Ovary (tissue), 10 donors: Measurements from ENCODE around the gene FAM114A2. TPM values are rescaled to one million over a fixed set of nuclear protein-coding genes. Genes with fewer than 3 reads are reported as not detected.

ENCODE experiments used
- DNase-seq, 5 donors: peaks; one replicate each; pipeline ENCODE4 v3.0.0-alpha.2; 2019 to 2020
- H3K27ac ChIP-seq, 2 donors: fragments of 200-600 bp; one replicate each; pipeline versions ENCODE4 v1.5.1 to v1.8.0; 2019 to 2022
- H3K27me3 ChIP-seq: fragments of 200-600 bp; one replicate; pipeline ENCODE4 v1.8.0; 2022
- H3K36me3 ChIP-seq: fragments of 200-600 bp; sonication (generic); one replicate; pipeline ENCODE4 v1.5.1; 2019
- H3K4me1 ChIP-seq: one replicate; pipeline ENCODE4 v1.8.1; 2013; ENCODE audit warnings: mild to moderate bottlenecking, moderate library complexity; ENCODE audit not compliant: insufficient read depth
- H3K4me3 ChIP-seq: fragments of 200-600 bp; sonication (generic); one replicate; pipeline ENCODE4 v1.5.1; 2017
- H3K9me3 ChIP-seq, 2 donors: fragments of 200-600 bp in 1 of 2; sonication (generic) in 1 of 2; one replicate each; pipeline versions ENCODE4 v1.5.1 to v1.8.1; 2013 to 2019; ENCODE audit warnings: mild to moderate bottlenecking in 1 of 2, moderate library complexity in 1 of 2
- EP300 ChIP-seq: sonication (generic); formaldehyde crosslinking; IDR thresholded peaks from one replicate; pipeline ENCODE4 v1.6.1; 2017; ENCODE audit warnings: antibody characterized with exemption
- POLR2A ChIP-seq: fragments of 450-650 bp; IDR thresholded peaks from one replicate; pipeline ENCODE4 v1.6.1; 2017; ENCODE audit warnings: antibody characterized with exemption, mild to moderate bottlenecking, moderate library complexity
- WGBS, 3 donors: extraction: QIAGEN DNeasy Blood & Tissue Kit in 1 of 3; methylation state at CpG; one replicate each; pipeline versions ENCODE4 v1.1.5 to v1.1.7; 2013 to 2017; 5-methylcytosine and 5-hydroxymethylcytosine counted together
- intact Hi-C, 4 donors: fragments of 100-400 bp; cut with DNase I; formaldehyde crosslinking; loops; one replicate each; pipeline versions ENCODE4 v1.11.0 to v1.15.1; 2022 to 2023
- long read RNA-seq, 3 donors: library from polyadenylated mRNA in 2 of 3; unstranded in 2 of 3; transcript quantifications; one replicate each; pipeline ENCODE4 v2.0.0 and lab custom pipeline, GENCODE V29; 2021 to 2026
- polyA plus RNA-seq, 2 donors: library from polyadenylated mRNA; stranded (reverse); fragments of 200-250 nt in 1 of 2; fragments of 350-450 nt in 1 of 2; fragmentation: Illumina TruSeq in 1 of 2; extraction: RNeasy Lipid Tissue Mini Kit (QIAGEN cat#74804) in 1 of 2; gene quantifications; one replicate each; pipeline ENCODE4 v1.2.3, GENCODE V29; 2013 to 2014
- total RNA-seq, 7 donors: library from RNA; depleted of rRNA in 2 of 7; stranded (reverse); fragments of >200 nt in 2 of 7; fragmentation: NEBNext Ultra II Directional in 3 of 7; extraction: Animal tissue kit (Norgen Biotek cat#: 25700) in 3 of 7; gene quantifications; one replicate each; pipeline versions ENCODE4 v1.1.0 to v1.2.4, GENCODE V29; 2016 to 2023
- TF ChIP-seq, protein P1 (sequence below), 3 donors: fragments of 450-650 bp in 2 of 3; fragments of 200-600 bp in 1 of 3; IDR thresholded peaks; one replicate each; pipeline versions ENCODE4 v1.5.1 to v1.8.0; 2016 to 2022; ENCODE audit warnings: antibody characterized with exemption in 3 of 3, mild to moderate bottlenecking in 1 of 3
- donor health status: DM: no; HTN: no; CAD: no; lungs with moderate emphysema.
- donor health status: DM: no; HTN: no; CAD: no.
- donor health status: Bipolar disorder and iron deficiency.
- donor health status: DM: yes; HTN: yes; CAD: no.
- donor health status: DM: no; HTN: no; CAD: no.
- donor health status: DM: yes; HTN: yes; CAD: no.

Gene FAM114A2
- total RNA-seq (10 to 100 TPM; 11.0 to 63.3 (median 41.5) TPM), polyA plus RNA-seq (10 to 100 TPM in 1 of 2 donors, 1 to 10 TPM in 1; 9.6 to 15.9 TPM)
- long read RNA-seq, donor 1, full-length matches to known transcripts: 25 of 36 reads
- long read RNA-seq, donor 1, partial matches to known transcripts: 6 of 36 reads
- long read RNA-seq, donor 1, other reads (novel, unspliced or antisense): 5 of 36 reads
- long read RNA-seq, donor 2, full-length matches to known transcripts: 22 of 22 reads
- long read RNA-seq, donor 2, partial matches to known transcripts: 0 of 22 reads
- long read RNA-seq, donor 2, other reads (novel, unspliced or antisense): 0 of 22 reads
- long read RNA-seq, donor 3, full-length matches to known transcripts: 18 of 38 reads
- long read RNA-seq, donor 3, partial matches to known transcripts: 6 of 38 reads
- long read RNA-seq, donor 3, other reads (novel, unspliced or antisense): 14 of 38 reads

DNA sequence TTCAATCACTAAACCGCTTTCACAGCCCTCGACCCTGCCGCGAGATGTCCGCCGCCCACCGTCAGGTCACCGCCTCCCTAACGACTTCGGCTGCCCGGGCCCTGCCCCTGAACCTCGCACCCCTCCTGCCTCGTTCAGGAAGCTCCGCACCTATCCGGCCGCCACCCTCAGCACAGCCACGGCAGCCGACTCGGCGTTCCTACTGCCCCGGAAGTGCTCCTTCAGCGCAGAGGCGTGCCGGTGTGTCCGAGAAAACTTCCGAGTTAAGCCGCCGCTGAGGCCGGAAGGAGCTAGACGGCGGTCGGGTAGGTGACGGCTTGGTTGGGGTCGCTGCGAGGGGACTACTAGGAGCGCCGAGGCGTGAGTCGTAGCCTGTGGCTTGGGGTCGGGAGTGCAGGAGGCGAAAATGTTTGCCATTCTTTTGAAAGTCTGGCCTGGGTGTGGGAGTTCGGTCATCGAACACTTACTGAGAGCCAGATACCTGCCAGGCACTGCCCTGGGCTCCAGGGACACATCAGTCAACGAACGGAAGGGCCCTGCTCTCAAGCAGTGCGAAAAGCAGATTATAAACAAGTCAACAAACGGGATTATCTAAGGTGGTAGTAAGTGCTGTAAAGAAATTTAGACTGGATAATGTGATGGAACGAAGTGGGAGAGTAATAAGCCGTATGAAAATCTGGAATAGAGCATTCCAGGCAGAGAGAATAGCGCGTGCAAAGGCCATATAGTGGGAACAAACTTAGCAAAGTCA is at the start of gene FAM114A2, which contains the start of gene MFAP3:
Gene FAM114A2 (minus strand): TSS at position 204 of the 751 bp plus-strand sequence. CDS start 3,957 bp downstream, outside the sequence.
Gene MFAP3 (plus strand): TSS at position 261 of the 751 bp plus-strand sequence. CDS start 10,756 bp downstream, outside the sequence.
- peak; percentile 73 for TF ChIP-seq POLR2A
- TF ChIP-seq, protein P1, sequence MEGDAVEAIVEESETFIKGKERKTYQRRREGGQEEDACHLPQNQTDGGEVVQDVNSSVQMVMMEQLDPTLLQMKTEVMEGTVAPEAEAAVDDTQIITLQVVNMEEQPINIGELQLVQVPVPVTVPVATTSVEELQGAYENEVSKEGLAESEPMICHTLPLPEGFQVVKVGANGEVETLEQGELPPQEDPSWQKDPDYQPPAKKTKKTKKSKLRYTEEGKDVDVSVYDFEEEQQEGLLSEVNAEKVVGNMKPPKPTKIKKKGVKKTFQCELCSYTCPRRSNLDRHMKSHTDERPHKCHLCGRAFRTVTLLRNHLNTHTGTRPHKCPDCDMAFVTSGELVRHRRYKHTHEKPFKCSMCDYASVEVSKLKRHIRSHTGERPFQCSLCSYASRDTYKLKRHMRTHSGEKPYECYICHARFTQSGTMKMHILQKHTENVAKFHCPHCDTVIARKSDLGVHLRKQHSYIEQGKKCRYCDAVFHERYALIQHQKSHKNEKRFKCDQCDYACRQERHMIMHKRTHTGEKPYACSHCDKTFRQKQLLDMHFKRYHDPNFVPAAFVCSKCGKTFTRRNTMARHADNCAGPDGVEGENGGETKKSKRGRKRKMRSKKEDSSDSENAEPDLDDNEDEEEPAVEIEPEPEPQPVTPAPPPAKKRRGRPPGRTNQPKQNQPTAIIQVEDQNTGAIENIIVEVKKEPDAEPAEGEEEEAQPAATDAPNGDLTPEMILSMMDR (IDR thresholded peaks at IDR 0.05): no peak
- intact Hi-C loops: no loop called here
- H3K4me1 ChIP-seq: peaks cover 4% of the 10 kb centered on the region

DNA sequence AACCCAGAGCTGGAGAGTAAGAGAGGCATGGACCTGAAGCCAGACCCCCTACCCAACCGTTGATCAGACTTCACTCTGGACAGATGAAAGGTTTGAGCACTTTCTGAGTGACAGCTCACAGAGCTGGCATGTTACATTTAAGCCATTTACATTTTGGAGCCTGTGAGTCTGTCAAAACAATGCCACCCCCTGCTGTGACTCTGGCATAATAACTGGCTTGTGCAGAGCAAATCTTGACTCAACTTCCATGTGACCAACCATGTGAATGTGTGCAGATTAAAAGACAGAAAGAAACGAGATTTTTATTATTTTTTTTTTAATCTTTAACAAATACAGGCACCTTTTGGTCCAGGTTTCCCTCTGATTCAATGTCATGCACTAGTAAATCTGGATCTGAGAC is 48.5 kb upstream of the FAM114A2 start:
- H3K4me1 ChIP-seq: no peaks in the 10 kb centered on the region
- no peak overlapping the region for H3K27ac ChIP-seq
- no peak overlapping the region for H3K4me3 ChIP-seq
- WGBS, 3 donors: 50 to 62% (median 57%) methylated on average over 2 of the region's 2 CpGs
- no peaks in the 10 kb centered on the region for H3K27me3 ChIP-seq
- no peaks in the 10 kb centered on the region for H3K9me3 ChIP-seq
- no peak for DNase-seq
- no peaks in the 10 kb centered on the region for H3K36me3 ChIP-seq
- intact Hi-C loops: loop anchor here in 1 of 4 donors (10.0 kb wide), 1 partner anchor 88 kb away; no protein-coding TSS in a partner anchor
- no peak for TF ChIP-seq EP300
- TF ChIP-seq, protein P1 (IDR thresholded peaks at IDR 0.05): no peak
- no peak for TF ChIP-seq POLR2A

More for the DNA sequence above, at the start of gene FAM114A2, which contains the start of gene MFAP3:
- Histone ChIP-seq H3K27ac (peak within 1 kb of the TSS; percentile 5 to 50), H3K36me3 (no peaks in the 10 kb centered on the region), H3K27me3 (no peaks in the 10 kb centered on the region), H3K9me3 (no peaks in the 10 kb centered on the region), H3K4me3 (peak within 1 kb of the TSS; percentile 78)
- WGBS, 3 donors: 0% methylated on average over 48 to 51 of the region's 51 CpGs
- peak; percentile 79 to 89 (median 82) for DNase-seq

- no peak for DNase-seq
- Histone ChIP-seq H3K27ac (no peak overlapping the region), H3K27me3 (no peaks in the 10 kb centered on the region), H3K36me3 (no peaks in the 10 kb centered on the region), H3K9me3 (no peaks in the 10 kb centered on the region), H3K4me1 (no peaks in the 10 kb centered on the region), H3K4me3 (no peak overlapping the region)
- 49 to 64% (median 54%) methylated on average over 4 of the region's 4 CpGs for WGBS, 3 donors
- TF ChIP-seq POLR2A: no peak
- TF ChIP-seq, protein P1 (IDR thresholded peaks at IDR 0.05): no peak
- no peak for TF ChIP-seq EP300
- intact Hi-C loops: loop anchor here in 1 of 4 donors (10.0 kb wide), 1 partner anchor 88 kb away; no protein-coding TSS in a partner anchor
Observed at GRCh38 chr5:154086641-154087040, 47.9 kb upstream of the FAM114A2 start.

- no peak for DNase-seq
- no peak overlapping the region for H3K4me3 ChIP-seq
- intact Hi-C loops: loop anchor here in 1 of 4 donors (10.0 kb wide), 1 partner anchor 89 kb away; no protein-coding TSS in a partner anchor
- 42 to 59% (median 45%) methylated on average over 3 of the region's 3 CpGs for WGBS, 3 donors
- no peaks in the 10 kb centered on the region for H3K9me3 ChIP-seq
- H3K36me3 ChIP-seq: no peaks in the 10 kb centered on the region
- no peak overlapping the region for H3K27ac ChIP-seq
- H3K27me3 ChIP-seq: no peaks in the 10 kb centered on the region
- TF ChIP-seq EP300 (no peak), POLR2A (no peak)
- TF ChIP-seq, protein P1 (IDR thresholded peaks at IDR 0.05): no peak
- no peaks in the 10 kb centered on the region for H3K4me1 ChIP-seq
Observed at GRCh38 chr5:154086146-154086545, 47.4 kb upstream of the FAM114A2 start.
